Measurements from ENCODE around the gene ERAP2. TPM values are rescaled to one million over a fixed set of nuclear protein-coding genes. Genes with fewer than 3 reads are reported as not detected.

Gene ERAP2
- total and polyA plus RNA-seq, 10 of the 15 experiments (the other 5 are each of a cell fraction or from before 2014, with no cell fraction given) = 4.0 to 28.7 (median 11.7) TPM

- no peak for ATAC-seq
- in situ Hi-C loops (cut with MboI) = no loop called here
- H3K36me3 ChIP-seq (ENCODE audit: control insufficient read depth in 2 of 2, insufficient read depth in 2 of 2, low read length in 1 of 2) = no peaks in the 10 kb centered on the region
- TF ChIP-seq RAD21 (IDR thresholded peaks at IDR 0.05; ENCODE audit: insufficient read depth, low read depth, low read length) (no peak), JUNB (IDR thresholded peaks at IDR 0.05) (no peak), NR2F1 (conservative IDR thresholded peaks at IDR 0.05) (no peak), STAT1 (conservative IDR thresholded peaks at IDR 0.05) (no peak), MAX (IDR thresholded peaks at IDR 0.05; ENCODE audit: low read depth, low read length) (no peak), SIN3A (IDR thresholded peaks at IDR 0.05; ENCODE audit: low read depth, low read length) (no peak), SPI1 (IDR thresholded peaks at IDR 0.05; ENCODE audit: borderline replicate concordance, insufficient read depth, low read depth, low read length) (no peak), POLR2AphosphoS2 (IDR thresholded peaks at IDR 0.05; ENCODE audit: low read depth, low read length) (no peak), PKNOX1 (IDR thresholded peaks at IDR 0.05) (no peak), E4F1 (IDR thresholded peaks at IDR 0.05; ENCODE audit: borderline replicate concordance, partially characterized antibody) (no peak), BCL11A (IDR thresholded peaks at IDR 0.05; ENCODE audit: low read depth, low read length) (no peak), SKIL (IDR thresholded peaks at IDR 0.05; ENCODE audit: low read depth, poor library complexity, severe bottlenecking) (no peak), ESRRA (IDR thresholded peaks at IDR 0.05; ENCODE audit: low read length) (no peak)
- ChIA-PET SMC1A (ENCODE audit: uncharacterized antibody, unreplicated experiment) (interaction anchor here (0.7 to 1.8 kb wide), 11 partner anchors 10 to 303 kb away, joined by 3 to 5 read pairs (median 3); no protein-coding TSS in a partner anchor), POLR2A (interaction anchor here (0.6 to 1.7 kb wide), 2 partner anchors 9 to 76 kb away, joined by 3 read pairs; no protein-coding TSS in a partner anchor), RAD21 (ENCODE audit: unreplicated experiment) (interaction anchor here (1.5 kb wide), 1 partner anchor 17 kb away, joined by 4 read pairs; no protein-coding TSS in a partner anchor), CTCF (interaction anchor here (1.9 kb wide), 1 partner anchor 306 kb away, joined by 4 read pairs; no protein-coding TSS in a partner anchor)
- H3K27ac ChIP-seq (ENCODE audit: control insufficient read depth, insufficient read depth) = no peak overlapping the region
- H2AFZ ChIP-seq (ENCODE audit: control insufficient read depth, low read depth, low read length) = no peak overlapping the region
- intact Hi-C loops (cut with micrococcal nuclease; ENCODE audit: unreplicated experiment) = no loop called here
- 74% methylated on average over 6 of the region's 6 CpGs for WGBS (ENCODE audit: insufficient coverage, insufficient replicate concordance, low lambda C conversion rate, missing lambda C conversion rate)
- FAIRE-seq = no peak
- no peak overlapping the region for H3K4me3 ChIP-seq
- no peaks in the 10 kb centered on the region for H4K20me1 ChIP-seq (ENCODE audit: control insufficient read depth, insufficient read depth)
- BruUV-seq (replicated peaks) = no TSS peak
- H3K4me1 ChIP-seq (ENCODE audit: control insufficient read depth, insufficient read depth, low read length) = no peaks in the 10 kb centered on the region
- H3K27me3 ChIP-seq (replicated peaks in 1 of 2; ENCODE audit: control insufficient read depth in 2 of 2, insufficient read depth in 2 of 2, low read length in 1 of 2) = no peaks in the 10 kb centered on the region
- no peak overlapping the region for H3K4me2 ChIP-seq (ENCODE audit: control insufficient read depth, insufficient read depth)
- DNase-seq (ENCODE audit: low read depth, low spot score) = no peak
- H3K9me3 ChIP-seq (replicated peaks; ENCODE audit: control insufficient read depth, insufficient read depth, low read length) = no peaks in the 10 kb centered on the region
- H3K79me2 ChIP-seq (ENCODE audit: control insufficient read depth, insufficient read depth, low read length) = no peaks in the 10 kb centered on the region
- no peak overlapping the region for H3K9ac ChIP-seq (ENCODE audit: control insufficient read depth, insufficient read depth, low read length)
Measured at GRCh38 chr5:96855031-96855872, 21.0 kb upstream of the ERAP2 start.

Measured in GM12878 (cell line).